HG02588 (cell line): ENCODE data around the gene SGF29.
"Not testable (repeated sequence)": the region's sequence is repeated elsewhere in the genome, so short reads cannot be mapped to it uniquely, and the experiment has no call there.

ENCODE experiments used
- ATAC-seq: cut with Tn5 transposase; IDR thresholded peaks from one replicate; pipeline ENCODE4 v1.9.1; 2021; ENCODE audit warnings: mild to moderate bottlenecking, moderate library complexity; ENCODE audit not compliant: unreplicated experiment

SGF29 gene

DNA sequence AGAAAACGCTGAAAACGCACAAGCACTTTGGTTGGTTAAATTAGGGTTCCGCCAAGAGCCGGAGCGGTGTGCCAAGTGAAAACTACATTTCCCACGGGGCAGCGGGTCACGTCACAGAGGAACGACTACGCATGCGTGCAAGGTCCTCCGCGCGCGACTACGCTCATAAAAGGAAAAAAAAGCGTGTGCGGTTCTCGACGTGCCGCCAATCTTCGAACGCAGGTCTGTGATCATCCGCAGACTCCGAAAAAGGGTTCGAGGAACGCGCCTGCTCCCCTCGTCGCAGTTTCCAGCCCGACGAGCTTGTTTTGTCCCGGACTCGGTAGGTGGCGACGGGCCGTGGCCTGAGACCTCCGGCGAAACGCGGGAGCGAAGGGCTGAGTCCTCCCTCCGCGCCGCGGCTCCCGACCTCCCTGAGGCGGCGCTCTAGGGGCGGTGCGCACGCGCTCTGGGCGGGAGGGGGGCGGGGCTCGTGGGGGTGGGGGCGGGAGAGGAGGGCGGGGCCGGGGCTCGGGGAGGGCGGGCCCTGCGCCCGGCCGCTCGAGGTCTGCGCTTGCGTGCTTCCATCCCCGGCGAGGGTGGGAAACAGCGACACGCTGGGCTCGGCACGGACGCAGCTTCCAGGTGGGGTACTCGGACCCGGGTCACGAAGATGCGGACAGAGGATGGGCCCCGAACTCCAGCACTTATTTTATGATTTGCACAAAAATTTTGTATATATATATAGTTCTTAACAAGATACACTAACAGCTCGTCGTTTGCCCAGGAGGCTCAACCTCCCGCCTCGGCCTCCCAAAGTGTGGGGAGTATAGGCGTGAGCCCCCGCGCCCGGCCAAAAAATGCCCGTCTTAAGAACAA lies at the start of gene SGF29:
SGF29 (plus strand) TSS at position 145 of the 858 bp plus-strand sequence. CDS start 27,150 bp downstream, outside the sequence.
- peak; percentile 78 for ATAC-seq

DNA sequence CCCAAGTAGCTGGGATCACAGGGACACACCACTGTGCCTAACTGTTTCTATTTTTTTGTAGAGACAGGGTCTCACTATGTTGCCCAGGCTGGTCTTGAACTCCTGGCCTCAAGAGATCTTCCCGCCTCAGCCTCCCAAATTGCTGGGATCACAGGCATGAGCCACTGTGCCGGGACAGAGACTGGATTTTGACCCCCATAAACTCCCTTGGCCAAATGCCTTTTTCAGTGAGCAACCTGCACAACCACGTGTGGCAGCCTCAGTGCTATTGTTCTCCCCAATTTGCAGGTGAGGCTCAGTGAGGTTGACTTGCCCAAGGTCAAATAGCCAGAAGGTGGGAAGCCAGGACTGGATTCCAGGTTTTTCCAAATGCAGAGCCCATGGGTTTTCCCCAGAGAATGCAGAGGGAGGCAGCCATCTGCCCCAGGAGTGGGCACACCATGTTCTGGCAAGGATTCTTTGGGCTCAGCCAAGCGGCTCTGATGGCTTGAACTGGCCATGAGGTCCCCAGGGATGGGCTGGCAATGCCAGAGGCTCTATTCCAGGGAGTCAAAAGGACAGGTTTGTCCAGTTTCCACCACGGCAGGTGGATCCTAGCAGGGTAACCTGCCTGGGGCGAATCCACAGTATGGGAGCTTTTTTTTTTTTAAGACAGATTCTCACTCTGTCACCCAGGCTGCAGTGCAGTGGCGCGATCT lies 48.9 kb upstream of the SGF29 start:
- no peak for ATAC-seq

DNA sequence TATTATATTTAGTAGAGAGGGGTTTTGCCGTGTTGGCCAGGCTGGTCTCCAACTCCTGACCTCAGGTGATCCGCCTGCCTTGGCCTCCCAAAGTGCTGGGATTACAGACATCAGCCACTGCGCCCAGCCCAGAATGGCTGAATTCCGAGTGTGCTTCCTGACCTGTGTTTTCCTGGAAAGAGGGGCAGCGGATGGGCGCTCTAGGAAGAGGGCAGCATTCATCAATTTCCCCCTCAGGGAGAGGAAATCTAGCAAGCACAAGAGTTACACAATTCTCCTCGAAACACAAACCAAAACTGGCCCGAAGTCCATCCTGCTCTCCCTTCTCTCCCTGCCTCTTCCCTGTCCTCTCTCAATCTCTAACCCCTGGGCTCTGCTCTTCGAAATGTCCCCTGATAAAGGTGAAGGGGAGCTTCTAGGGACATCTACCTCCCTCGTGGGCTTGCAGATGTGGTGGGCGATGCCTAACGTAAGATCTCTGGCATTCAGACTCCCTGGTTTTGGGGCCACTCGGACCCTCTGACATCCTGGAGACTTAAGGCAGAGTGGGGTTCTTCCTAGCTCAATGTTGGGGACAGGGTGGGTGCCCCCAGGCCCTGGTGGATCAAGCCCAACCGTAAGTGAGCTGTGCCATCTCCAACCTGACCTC lies 48.1 kb upstream of the SGF29 start:
- no peak for ATAC-seq

DNA sequence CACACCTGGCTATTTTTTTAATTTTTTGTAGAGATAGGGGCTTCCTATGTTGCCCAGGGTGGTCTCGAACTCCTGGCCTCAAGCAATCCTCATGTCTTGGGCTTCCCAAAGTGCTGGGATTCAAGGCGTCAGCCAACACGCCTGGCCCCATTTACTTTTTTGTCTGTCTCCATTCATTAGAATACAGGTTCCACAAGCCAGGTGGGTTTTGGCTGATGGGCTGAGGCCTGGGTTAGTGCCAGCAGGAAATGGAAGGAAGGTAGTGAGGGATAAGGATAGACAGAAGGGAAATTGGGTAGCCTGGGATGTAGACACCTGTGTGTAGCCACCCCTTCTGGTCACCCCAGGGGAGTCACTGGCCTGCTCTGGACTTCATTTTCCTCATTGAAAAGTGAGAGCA lies 42.7 kb upstream of the SGF29 start:
- ATAC-seq, result no peak

DNA sequence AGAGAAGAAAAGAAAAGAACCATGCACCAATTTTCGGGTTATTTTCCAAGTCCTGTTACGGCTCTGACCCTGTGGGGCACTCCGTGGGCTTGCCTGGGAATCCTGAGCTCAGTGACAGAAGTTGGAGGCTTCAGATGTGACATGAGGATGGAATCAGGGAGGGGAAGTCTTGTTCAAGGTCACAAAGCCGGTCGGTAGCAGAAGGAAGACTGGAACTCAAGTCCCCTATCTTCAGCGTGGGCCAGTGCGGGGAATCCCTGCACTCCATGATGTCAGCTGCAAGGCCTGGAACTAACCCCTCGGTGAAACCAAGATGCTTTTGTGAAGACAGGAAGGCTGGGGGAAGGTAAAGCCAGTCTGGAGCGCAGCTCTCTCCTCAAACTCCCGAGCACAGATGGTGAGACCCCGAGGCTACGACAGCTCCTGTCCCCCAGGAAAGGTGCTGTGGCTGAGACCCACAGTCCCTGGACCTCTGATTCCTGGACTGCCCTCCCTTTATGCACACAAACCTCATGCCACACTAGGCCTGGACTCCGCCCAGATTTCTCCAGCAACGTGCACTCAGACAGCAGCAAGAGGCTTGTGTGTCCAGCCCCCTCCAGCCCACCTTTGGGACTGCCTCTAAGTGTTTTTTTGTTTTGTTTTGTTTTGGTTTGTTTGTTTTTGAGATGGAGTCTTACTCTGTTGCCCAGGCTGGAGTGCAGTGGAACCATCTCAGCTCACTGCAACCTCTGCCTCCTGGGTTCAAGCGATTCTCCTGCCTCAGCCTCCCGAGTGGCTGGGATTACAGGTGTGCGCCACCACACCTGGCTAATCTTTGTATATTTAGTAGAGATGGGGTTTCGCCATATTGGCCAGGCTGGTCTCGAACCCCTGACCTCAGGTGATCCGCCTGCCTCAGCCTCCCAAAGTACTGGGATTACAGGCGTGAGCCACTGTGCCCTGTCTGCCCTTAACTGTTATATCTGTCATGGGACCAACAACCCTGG lies 41.6 kb upstream of the SGF29 start:
- no peak for ATAC-seq

DNA sequence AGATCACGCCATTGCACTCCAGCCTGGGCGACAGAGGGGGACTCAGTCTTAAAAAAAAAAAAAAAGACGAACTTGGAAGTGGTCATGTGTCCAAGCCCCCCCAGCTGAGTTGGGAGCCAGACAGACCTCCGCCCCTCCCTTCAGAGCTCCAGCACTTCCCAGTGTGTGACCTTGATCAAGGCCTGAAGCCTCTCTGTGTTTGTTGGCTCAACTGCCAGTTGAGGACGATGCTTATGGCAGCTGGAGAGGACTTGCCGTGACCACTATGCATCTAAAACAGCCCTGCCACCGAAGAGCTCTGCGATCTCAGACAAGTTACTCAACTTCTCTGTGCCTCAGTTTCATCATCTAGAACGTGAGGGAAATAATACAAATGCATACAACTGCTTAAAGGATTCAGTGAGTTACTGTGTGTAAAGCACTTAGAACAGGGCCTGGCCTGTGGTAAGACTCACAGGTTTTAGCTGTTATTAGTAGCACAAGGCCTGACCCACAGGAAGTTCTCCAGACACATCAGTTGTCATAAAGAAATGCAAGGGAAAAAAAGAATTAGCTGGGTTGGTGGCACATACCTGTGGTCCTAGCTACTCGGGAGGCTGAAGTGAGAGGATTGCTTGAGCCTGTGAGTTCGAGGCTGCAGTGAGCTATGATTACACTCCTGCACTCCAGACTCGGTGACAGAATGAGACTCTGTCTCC lies 40.1 kb upstream of the SGF29 start:
- ATAC-seq, result no peak

DNA sequence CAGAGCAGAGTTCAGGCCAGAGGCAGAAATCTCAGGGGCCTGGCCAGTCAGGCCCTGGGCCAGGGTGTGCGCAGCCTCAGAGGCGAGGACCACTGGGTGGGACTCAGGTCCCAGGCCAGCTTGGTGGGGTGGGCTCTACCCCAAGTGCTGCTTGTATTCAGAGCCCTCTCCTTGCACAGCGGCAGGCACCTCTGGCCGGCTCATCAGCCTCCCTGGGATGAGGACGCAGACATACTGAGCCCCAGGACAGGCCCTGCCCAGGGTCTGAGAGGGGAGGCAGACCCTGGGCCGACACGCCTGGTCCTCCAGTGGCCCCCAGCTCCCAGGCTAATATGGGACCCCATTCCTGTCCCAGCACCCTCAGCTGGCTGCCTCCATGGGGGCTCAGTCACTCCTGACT lies 39.5 kb upstream of the SGF29 start:
- no peak for ATAC-seq

DNA sequence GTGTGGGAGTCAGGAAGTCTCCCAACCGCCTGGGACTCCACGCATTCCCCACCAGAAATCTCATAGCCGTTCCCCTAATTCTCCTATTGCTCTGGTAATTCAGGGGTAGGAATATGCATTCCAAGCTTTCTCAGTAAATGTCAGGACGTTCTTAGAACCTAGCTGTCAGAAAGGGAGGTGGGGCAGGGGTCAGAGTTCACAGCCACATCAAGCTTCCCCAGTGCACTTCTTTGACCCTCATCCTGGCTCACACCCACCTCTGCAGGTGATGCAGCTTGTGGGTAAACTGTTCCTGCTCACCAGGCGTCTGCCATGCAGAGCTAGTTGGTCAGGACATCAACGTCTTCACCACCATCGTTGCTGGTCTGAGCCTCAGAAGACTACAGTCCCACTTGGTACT lies 33.0 kb upstream of the SGF29 start:
- no peak for ATAC-seq

DNA sequence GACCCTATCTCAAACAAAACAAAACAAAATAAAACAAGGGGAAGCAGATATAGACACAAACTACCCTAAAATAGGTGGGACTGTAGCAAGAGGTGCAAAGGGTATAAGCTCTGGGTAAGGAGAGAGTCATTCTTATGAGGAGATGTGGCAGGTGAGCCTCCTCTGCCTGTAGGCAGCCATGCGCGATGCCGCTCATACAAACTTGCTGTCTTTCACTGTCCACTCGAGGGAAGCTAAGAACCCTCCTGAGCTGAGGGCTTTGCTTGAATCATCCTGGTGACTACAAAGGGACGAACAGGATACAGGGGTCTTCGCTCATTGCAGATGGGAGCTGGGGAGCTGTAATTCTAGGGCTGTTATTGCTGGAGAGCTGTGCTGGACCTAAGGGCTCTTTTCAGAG lies 32.3 kb upstream of the SGF29 start:
- ATAC-seq, result no peak

DNA sequence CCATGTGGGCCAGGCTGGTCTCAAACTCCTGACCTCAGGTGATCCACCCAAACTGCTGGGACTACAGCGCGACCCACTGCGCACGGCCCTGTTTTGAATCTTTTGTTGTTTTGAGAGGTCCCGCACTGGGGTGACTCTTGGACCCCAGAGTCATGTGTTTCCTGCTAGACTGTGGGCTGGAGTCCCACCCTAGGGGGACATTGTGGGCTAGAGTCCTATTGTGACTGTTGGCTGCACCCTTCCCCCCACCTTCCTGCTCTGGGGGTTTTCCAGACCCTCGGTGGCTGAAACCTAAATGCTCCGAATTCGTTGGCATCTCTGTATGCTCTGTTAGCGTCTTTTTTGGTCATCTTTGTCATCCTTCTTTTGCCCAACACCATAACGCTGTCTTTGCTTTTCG lies 30.9 kb upstream of the SGF29 start:
- ATAC-seq, result no peak

DNA sequence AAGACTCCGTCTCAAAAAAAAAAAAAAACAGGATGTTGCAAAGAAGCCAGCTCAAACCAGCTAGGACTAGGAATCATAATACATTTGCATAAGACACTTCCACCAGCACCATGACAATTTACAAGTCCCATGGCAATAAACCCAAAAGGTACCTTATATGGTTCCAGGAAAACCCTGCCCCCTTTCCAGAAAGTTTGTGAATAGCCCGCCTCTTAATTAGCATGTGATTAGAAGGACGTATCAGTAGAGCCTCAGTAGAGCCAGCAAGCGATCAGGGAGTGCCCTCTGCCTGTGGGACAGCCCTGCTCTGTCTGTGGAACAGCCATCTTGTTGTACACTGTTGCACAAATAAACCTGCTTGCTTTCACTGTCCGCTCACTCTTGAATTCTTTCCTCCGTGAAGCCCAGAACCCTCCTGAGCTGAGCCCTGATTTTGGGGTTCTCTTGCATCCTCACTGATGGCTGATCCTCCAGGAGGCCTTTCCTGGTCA lies 29.0 kb upstream of the SGF29 start:
- no peak for ATAC-seq

DNA sequence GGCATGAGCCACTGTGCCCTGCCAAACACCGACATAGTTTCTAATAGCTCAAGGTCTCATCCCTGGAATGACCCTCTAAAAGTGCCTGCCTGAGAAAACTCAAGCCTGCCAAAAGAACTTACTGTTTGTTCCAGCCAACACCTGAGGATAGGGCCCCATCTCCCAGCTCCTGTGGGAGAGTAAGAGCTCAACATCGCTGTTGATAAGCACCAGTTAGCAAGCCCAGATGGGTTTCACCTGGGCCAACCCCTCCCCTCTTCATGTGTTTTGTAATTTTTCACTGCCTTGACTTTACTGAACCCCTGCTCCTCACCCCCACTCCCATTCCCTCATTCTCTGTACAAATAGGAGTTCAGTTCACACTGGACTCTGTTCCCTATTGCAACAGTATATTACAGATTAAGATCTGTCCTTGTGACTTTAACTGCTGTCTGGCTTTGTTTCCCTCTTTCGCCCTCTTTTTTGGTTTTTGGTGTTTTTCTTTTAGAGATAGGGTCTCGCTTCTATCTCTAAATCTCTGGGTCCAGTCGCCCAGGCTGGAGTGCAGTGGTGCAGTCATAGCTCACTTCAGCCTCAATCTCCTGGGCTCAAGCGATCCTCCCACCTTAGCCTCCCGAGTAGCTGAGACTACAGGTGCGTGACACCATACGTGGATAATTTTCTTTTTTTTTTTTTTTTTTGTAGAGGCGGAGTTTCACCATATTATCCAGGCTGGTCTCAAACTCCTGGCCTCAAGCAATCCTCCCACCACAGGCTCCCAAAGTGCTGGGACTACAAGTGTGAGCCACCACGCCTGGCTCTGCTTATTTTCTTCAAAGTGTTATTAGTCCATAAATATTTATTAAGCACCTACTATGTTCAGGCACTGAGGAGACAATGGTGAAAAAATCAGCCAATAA lies 27.3 kb upstream of the SGF29 start:
- ATAC-seq, result no peak

DNA sequence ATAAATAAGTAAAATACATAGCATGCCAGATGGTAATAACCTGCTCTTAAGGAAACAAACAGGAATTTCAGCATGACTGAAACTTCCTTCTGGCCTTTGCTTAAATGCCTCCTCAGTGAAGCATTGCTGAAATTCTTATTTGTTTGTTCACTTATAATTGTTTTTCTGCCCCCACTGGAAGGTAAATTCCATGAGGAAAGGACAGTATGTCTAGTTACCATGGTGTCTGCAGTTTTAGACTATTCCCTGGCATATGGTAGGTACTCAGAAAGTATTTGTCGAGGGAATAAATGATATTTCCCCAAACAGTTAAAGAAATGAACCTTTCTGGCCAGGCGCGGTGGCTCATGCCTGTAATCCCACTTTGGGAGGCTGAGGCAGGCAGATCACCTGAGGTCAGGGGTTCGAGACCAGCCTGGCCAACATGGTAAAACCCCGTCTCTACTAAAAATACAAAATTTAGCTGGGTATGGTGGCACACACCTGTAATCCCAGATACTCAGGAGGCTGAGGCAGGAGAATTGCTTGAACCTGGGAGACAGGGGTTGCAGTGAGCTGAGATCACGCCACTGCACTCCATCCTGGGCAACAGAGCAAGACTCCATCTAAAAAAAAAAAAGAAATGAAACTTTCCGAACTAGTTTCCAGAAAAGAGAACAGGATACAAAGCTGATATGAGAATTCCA lies 26.5 kb upstream of the SGF29 start:
- ATAC-seq, result not testable (repeated sequence)

DNA sequence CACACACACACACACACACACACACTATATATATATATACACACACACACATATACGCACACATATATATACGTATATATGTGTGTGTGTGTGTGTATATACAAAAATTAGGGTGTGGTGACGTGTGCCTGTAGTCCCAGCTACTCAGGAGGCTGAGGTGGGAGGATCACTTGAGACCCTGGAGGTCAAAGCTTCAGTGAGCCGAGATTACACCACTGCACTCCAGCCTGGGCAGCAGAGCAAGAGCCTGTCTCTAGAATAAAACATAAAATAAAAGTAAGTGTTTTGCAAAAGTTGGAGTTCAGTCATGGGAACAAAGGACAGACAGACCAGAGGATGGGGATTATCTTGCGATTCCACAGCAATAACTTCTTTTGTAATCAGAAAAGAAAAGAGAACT lies 25.7 kb upstream of the SGF29 start:
- no peak for ATAC-seq

DNA sequence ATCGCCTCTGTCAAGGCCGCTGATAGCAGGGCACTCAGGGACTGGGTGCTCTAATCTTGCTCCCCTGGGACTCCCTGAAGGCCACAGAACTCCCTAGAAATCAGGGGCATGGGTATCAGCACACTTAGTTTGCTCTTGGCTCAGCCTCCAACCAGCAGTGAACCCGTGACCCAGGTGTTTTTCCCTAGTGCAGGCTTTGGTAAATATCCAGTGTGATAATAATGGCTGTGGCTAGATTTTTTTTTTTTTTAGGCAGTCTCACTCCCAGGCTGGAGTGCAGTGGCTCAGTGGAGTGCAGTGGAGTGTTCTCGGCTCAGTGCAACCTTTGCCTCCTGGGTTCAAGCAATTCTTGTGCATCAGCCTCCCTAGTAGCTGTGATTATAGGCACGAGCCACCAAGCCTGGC lies 25.3 kb upstream of the SGF29 start:
- ATAC-seq, result no peak

DNA sequence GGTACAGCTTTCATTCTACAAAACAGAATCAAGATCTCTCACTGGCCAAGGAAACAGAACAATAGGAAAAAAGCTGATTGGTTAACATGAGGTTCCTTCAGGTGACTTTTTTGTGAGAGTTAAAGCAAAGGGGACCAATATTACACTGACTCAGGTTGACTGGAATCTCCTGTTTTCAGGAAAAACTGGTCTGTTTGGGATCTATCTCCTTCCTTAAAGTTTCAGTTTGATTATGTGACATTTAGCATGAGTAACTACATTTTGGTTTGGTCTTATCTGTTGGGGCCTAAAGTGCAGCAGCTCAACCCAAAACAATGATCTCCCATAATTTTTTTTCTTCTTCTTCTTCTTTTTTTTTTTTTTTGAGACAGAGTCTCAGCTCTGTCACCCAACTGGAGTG lies 24.6 kb upstream of the SGF29 start:
- ATAC-seq, result no peak

DNA sequence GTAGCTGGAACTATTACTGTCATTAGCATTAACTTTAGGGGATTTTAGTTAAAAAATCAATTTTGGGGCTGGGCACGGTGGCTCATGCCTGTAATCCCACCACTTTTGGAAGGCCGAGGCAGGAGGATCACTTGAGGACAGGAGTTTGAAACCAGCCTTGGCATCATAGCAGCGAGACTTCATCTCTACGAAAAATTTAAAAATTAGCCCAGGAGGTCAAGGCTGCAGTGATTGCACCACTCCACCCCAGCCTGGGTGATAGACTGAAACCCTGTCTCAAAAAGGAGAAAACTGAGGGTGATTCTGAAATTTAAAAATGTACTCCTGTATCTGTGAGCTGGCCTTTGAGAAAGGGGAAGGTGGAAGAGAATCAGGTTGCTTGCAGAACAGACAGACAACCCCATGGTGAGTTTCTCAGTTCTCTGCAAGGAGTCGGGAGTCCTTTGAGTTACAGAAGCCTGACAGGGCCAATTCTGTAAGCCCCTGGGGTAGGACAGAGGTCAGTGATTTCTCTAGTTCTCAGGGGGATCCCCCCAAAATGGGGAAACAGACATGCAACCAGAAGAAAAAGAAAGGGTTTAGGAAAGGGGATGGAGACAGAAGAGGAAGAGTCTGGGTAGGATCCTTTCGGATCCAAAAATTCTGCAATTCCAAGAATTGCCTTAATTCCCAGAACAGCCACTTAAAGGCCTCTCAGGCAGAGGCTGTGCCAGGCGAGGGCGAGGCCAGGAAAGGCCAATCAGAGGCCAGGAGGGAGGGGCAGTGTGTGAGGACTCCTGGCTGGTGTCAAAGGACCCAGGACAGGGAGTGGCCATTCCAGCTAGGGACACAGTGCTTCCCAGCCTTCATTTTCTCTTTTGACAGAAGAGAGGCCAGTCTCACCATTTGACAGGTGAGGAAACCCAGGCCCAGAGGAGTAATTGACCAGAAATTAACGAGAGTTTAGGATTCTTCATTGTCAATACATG lies 21.7 kb upstream of the SGF29 start:
- no peak for ATAC-seq
